K562 (cell line): ENCODE results near the gene FAAP100. TPM values are rescaled to one million over a fixed set of nuclear protein-coding genes. Genes with fewer than 3 reads are reported as not detected.
A peak's percentile ranks its signal among the peaks of the same experiment; 100 is the strongest.

Source experiments
- BMI1 ChIP-seq: fragments of 150-350 bp; IDR thresholded peaks from 2 replicates; pipeline ENCODE4 v1.6.1; 2014; ENCODE audit warnings: low read length
- GATAD2B ChIP-seq: fragments of 450-650 bp; IDR thresholded peaks from 2 replicates; pipeline ENCODE4 v1.6.1; 2017; ENCODE audit warnings: mild to moderate bottlenecking, borderline replicate concordance
- NBN ChIP-seq: fragments of 450-650 bp; IDR thresholded peaks from 2 replicates; pipeline ENCODE4 v1.6.1; 2016; ENCODE audit warnings: low read depth, mild to moderate bottlenecking
- NFRKB ChIP-seq: fragments of 450-650 bp; IDR thresholded peaks from 2 replicates; pipeline ENCODE4 v1.6.1; 2016; ENCODE audit warnings: low read depth
- RBM39 ChIP-seq: fragments of 200-400 bp; formaldehyde crosslinking; optimal IDR thresholded peaks from 2 replicates; pipeline ENCODE3; 2018; ENCODE audit warnings: low read depth, low read length
- SLC30A9 ChIP-seq: fragments of 250-450 bp; sonication (Bioruptor Pico); IDR thresholded peaks from 2 replicates; pipeline ENCODE4 v1.8.0; 2022; ENCODE audit warnings: mild to moderate bottlenecking, moderate library complexity
- SMAD3 ChIP-seq: fragments of 450-650 bp; formaldehyde crosslinking; conservative IDR thresholded peaks from 2 replicates; pipeline ENCODE4 v1.4.0; 2020; ENCODE audit warnings: mild to moderate bottlenecking
- TFE3 ChIP-seq: fragments of 450-650 bp; formaldehyde crosslinking; IDR thresholded peaks from 2 replicates; pipeline ENCODE4 v1.4.0; 2020; ENCODE audit warnings: mild to moderate bottlenecking, mixed read lengths
- THAP7 ChIP-seq: fragments of 250-450 bp; sonication (Bioruptor Pico); IDR thresholded peaks from 2 replicates; pipeline ENCODE4 v1.5.0; 2021
- THRB ChIP-seq: fragments of 450-650 bp; formaldehyde crosslinking; conservative IDR thresholded peaks from 2 replicates; pipeline ENCODE4 v1.4.0; 2022; ENCODE audit warnings: mild to moderate bottlenecking, missing genetic modification characterization
- ZKSCAN1 ChIP-seq: fragments of 150-350 bp; IDR thresholded peaks from 2 replicates; pipeline ENCODE4 v1.6.1; 2016; ENCODE audit warnings: low read depth, low read length
- ZNF124 ChIP-seq: sonication (generic); formaldehyde crosslinking; IDR thresholded peaks from 2 replicates; pipeline ENCODE4 v1.8.1; 2022; ENCODE audit warnings: missing genetic modification reagents
- ZNF146 ChIP-seq: IDR thresholded peaks from one replicate; pipeline ENCODE4 v1.6.1; 2018; ENCODE audit warnings: missing compliant biosample characterization; ENCODE audit not compliant: unreplicated experiment
- ZNF589 ChIP-seq: fragments of 200-800 bp; sonication (Bioruptor generic); IDR thresholded peaks from 2 replicates; pipeline ENCODE4 v1.6.1; 2016; ENCODE audit warnings: low read depth, missing genetic modification characterization, missing compliant biosample characterization
- polyA plus RNA-seq, 8 experiments: library from polyadenylated mRNA; depleted of rRNA in 4 of 8; stranded (reverse) in 5 of 8; unstranded in 3 of 8; fragments of >200 nt; fragmentation: Nextera tagmentation in 2 of 8; fragmentation: Illumina TruSeq in 1 of 8; extraction: Ambion mirVana in 2 of 8; extraction: Trizol in 1 of 8; gene quantifications; 2 replicates each; pipeline versions ENCODE4 v1.2.1 to v1.2.3, GENCODE V29; 2011 to 2014; ENCODE audit warnings: inconsistent platforms in 1 of 8, missing spikeins in 1 of 8
- total RNA-seq, 7 experiments: library from RNA; depleted of rRNA in 6 of 7; stranded (reverse); fragments of >200 nt in 6 of 7; fragmentation: Illumina TruSeq in 2 of 7; extraction: Trizol in 2 of 7; gene quantifications; 2 replicates each; pipeline versions ENCODE4 v1.2.1 to v1.2.3, GENCODE V29; 2011 to 2021; ENCODE audit warnings: low replicate concordance in 1 of 7
- TF ChIP-seq, protein P1 (sequence below): sonication (generic); formaldehyde crosslinking; IDR thresholded peaks from 2 replicates; pipeline ENCODE4 v1.8.0; 2022; ENCODE audit warnings: mild to moderate bottlenecking, missing genetic modification reagents
- TF ChIP-seq, protein P2 (sequence below): fragments of 250-450 bp; sonication (Bioruptor Pico); IDR thresholded peaks from 2 replicates; pipeline ENCODE4 v1.5.0; 2020; ENCODE audit warnings: mild to moderate bottlenecking, borderline replicate concordance
- TF ChIP-seq, protein P3 (sequence below): fragments of 250-450 bp; sonication (Bioruptor Pico); IDR thresholded peaks from 2 replicates; pipeline ENCODE4 v1.4.0; 2020; ENCODE audit warnings: mild to moderate bottlenecking, moderate library complexity

Gene FAAP100
- total and polyA plus RNA-seq, 9 of the 15 experiments (the other 6 are each of a cell fraction or from before 2014, with no cell fraction given): 0.31 to 51.2 (median 12.6) TPM

GRCh38 chr17:81519284-81520020, 32.7 kb downstream of the FAAP100 start (continued):
- TF ChIP-seq BMI1 (no peak), GATAD2B (peak; percentile 71), ZNF124 (CRISPR knock-in tag) (no peak; the same call in 1 of the 2 replicates), NFRKB (no peak), NBN (no peak), THAP7 (CRISPR knock-in tag) (0 out of 2 replicates have a peak, but pooled peaks have one; percentile 40), SMAD3 (no peak), ZNF589 (CRISPR knock-in tag) (no peak), SLC30A9 (CRISPR knock-in tag) (no peak), ZKSCAN1 (no peak), THRB (no peak), ZNF146 (CRISPR knock-in tag) (no peak), TFE3 (no peak), RBM39 (no peak)
- TF ChIP-seq, protein P1, sequence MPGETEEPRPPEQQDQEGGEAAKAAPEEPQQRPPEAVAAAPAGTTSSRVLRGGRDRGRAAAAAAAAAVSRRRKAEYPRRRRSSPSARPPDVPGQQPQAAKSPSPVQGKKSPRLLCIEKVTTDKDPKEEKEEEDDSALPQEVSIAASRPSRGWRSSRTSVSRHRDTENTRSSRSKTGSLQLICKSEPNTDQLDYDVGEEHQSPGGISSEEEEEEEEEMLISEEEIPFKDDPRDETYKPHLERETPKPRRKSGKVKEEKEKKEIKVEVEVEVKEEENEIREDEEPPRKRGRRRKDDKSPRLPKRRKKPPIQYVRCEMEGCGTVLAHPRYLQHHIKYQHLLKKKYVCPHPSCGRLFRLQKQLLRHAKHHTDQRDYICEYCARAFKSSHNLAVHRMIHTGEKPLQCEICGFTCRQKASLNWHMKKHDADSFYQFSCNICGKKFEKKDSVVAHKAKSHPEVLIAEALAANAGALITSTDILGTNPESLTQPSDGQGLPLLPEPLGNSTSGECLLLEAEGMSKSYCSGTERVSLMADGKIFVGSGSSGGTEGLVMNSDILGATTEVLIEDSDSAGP (CRISPR knock-in tag): no peak
- TF ChIP-seq, protein P2, sequence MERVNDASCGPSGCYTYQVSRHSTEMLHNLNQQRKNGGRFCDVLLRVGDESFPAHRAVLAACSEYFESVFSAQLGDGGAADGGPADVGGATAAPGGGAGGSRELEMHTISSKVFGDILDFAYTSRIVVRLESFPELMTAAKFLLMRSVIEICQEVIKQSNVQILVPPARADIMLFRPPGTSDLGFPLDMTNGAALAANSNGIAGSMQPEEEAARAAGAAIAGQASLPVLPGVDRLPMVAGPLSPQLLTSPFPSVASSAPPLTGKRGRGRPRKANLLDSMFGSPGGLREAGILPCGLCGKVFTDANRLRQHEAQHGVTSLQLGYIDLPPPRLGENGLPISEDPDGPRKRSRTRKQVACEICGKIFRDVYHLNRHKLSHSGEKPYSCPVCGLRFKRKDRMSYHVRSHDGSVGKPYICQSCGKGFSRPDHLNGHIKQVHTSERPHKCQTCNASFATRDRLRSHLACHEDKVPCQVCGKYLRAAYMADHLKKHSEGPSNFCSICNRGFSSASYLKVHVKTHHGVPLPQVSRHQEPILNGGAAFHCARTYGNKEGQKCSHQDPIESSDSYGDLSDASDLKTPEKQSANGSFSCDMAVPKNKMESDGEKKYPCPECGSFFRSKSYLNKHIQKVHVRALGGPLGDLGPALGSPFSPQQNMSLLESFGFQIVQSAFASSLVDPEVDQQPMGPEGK (CRISPR knock-in tag): no peak
- TF ChIP-seq, protein P3, sequence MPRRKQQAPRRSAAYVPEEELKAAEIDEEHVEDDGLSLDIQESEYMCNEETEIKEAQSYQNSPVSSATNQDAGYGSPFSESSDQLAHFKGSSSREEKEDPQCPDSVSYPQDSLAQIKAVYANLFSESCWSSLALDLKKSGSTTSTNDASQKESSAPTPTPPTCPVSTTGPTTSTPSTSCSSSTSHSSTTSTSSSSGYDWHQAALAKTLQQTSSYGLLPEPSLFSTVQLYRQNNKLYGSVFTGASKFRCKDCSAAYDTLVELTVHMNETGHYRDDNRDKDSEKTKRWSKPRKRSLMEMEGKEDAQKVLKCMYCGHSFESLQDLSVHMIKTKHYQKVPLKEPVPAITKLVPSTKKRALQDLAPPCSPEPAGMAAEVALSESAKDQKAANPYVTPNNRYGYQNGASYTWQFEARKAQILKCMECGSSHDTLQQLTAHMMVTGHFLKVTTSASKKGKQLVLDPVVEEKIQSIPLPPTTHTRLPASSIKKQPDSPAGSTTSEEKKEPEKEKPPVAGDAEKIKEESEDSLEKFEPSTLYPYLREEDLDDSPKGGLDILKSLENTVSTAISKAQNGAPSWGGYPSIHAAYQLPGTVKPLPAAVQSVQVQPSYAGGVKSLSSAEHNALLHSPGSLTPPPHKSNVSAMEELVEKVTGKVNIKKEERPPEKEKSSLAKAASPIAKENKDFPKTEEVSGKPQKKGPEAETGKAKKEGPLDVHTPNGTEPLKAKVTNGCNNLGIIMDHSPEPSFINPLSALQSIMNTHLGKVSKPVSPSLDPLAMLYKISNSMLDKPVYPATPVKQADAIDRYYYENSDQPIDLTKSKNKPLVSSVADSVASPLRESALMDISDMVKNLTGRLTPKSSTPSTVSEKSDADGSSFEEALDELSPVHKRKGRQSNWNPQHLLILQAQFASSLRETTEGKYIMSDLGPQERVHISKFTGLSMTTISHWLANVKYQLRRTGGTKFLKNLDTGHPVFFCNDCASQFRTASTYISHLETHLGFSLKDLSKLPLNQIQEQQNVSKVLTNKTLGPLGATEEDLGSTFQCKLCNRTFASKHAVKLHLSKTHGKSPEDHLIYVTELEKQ (CRISPR knock-in tag): no peak
